ENCODE measurements around the gene RGL2.

GRCh38 chr6:33277663-33278391 lies 20.9 kb downstream of the RGL2 start:
- TF ChIP-seq CTCF (IDR thresholded peaks at IDR 0.05) (no peak), POLR2A (IDR thresholded peaks at IDR 0.05) (no peak)
